NCI-H2227 (cell line): ENCODE results near the gene SYNGR2.
"Not testable (repeated sequence)": the region's sequence is repeated elsewhere in the genome, so short reads cannot be mapped to it uniquely, and the experiment has no call there.

ENCODE experiments used
- DNase-seq: peaks from one replicate; lab custom pipeline; 2025; ENCODE audit not compliant: unreplicated experiment; lab: John Stamatoyannopoulos, UW

The SYNGR2 gene

DNA sequence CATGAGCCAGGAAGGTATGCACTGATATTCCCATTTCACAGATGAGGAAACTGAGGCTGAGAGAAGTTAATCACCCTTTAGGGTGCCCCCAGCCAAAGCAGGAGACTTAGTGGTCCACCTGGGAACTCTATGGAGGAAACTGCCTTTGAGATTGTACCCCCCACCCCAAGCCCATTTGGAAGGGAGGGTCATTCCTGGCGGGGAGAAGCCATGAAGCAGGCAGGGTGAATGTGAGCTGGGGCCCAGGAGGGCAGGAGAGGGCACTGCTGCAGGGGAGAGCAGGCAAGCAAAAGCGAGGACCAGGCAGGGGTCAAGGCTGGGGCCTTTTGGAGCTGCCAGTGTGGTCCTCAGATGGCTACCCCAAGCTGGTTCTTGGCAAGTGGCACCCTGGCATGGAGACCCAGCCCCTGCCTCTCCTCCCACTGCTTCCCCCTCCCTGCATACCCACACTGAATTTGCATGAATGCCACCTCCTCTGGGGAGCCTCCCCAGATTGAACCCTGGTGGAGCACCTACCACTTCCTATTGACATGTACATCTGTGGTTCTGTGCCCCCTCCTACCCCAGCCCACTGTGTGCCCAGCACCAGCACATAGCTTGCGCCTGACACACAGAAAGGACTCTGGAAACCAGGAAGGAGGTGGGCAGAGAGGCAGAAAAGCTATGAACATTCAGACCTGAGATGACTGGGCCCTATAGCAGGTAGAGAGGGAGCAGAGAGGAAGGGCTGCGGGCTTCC is 38.9 kb upstream of the SYNGR2 start:
- no peak for DNase-seq

DNA sequence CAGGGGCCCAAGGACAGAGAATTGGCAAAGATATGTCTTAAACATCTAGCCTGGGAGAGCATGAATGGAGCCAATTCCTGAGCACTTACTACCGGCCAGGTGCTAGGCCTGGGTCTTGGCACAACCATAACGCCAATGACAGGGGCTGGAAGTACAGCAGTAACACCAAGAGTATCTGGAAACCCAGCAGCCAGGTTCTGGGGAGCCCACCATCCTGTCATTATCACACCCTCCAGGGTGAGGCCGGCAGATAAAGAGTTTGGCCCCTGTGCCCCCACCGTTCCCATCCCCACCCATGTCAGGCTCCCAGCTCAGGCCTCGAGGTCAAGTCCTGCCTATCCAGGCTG is 38.3 kb upstream of the SYNGR2 start:
- no peak for DNase-seq

DNA sequence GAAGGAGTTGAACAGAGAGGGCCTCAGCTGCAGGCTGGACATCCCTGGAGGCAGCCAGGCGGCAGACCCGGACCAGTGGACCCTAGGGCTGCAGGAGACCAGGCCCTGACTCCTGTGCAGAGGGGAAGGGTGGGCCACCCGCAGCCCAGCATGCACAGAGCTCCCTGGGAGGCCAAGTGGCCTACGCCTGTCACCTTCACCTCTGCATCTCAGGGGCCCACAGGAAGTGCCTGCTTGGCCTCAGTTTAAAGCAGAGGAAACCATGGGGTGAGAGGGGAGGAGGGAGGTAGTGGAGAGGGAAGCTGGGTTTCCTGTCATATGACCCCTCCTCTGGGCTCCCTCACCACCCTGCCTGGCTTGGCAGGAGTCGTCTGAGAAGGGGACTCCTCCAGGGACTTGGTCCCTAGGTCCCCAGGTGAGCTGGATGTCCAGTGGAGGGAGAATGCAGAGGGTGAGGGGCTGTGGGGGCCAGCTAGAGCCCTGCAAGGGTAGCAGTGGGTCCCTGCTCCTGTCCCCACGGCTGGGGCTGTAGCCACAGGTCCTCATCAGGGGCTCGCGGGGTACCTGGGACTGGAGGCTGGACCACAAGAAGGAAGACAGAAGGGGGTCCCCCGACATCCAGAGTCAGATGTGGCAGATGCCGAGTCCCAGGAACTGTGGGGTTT is 37.8 kb upstream of the SYNGR2 start, which contains the start of gene TMC8:
Gene TMC8 (plus strand): TSS at position 335 of the 665 bp plus-strand sequence. CDS start 818 bp downstream, outside the sequence.
- DNase-seq, result no peak

DNA sequence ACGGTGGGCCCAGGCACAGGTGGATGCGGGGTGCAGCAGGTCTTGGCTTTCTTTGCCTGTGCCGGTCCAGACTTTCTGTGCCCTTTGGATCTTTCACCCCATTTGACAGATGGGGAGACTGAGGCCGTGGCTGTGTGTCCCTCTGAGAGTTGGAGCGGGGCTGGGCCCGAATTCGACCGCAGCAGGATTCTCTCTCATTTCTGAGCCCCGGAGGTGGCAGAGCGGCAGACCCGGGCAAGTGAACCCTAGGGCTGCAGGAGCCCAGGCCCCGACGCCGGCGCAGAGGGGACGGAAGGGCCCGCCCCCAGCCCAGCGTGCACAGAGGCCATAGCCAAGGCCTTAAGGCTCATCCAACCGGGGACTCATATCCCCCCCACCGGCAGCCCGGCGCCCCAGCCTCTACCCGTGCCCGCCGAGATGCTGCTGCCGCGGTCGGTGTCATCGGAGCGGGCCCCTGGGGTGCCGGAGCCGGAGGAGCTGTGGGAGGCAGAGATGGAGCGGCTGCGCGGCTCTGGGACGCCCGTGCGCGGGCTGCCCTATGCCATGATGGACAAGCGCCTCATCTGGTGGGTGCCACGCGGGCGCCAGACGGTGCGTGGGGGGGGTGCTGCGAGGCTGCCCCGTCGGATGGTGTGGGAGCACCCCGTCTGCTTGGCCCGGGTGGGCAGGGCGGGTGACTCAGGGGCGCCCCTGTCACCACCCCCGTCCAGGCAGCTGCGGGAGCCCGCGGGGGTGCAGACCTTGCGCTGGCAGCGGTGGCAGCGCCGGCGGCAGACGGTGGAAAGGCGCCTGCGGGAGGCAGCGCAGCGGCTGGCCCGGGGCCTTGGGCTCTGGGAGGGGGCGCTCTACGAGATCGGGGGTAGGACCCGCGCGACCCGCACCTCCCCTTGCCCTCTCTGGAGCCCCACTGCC is 37.0 kb upstream of the SYNGR2 start:
- no peak for DNase-seq

DNA sequence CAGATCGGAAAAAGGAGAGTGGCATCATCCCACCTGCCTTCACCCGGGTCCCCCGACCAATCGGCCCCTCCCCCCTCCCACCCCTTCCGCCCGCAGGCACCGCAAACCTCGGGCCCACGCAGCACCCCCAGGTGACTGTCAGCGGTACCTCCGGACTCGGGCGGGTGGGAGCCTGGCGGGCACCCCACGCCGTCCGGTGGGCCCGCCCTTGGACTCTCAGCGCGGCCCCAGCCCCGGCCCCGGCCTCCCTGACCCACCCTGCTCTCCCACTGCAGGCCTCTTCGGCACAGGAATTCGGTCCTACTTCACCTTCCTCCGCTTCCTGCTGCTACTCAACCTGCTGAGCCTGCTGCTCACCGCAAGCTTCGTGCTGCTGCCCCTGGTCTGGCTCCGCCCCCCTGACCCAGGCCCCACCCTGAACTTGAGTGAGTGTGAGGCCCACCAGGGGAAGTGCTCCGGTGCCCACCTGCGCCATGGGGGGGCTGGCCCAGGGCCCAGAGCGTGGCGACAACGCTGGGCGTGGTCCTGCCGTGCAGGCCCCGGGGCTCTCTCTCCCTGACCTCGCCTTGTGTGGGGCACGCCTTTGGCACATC is 36.2 kb upstream of the SYNGR2 start:
- no peak for DNase-seq

DNA sequence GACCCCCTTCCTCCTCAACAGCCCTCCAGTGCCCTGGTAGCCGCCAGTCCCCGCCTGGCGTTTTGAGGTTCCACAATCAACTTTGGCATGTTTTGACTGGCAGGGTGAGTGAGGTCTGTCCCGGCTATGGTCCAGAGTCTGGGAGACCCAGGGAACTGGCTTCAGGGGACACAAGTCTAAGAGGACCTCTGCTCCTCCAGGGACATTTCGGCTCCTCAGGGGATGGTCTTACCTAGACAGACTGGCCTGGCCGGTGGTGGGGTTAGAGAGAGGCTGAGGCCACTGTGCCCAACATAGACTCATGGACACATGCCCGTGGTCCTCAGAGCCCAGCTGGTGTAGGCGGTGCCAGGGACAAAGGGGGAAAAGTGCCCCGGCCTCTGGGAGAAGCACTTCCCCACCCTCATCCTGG is 35.6 kb upstream of the SYNGR2 start:
- DNase-seq, result no peak

DNA sequence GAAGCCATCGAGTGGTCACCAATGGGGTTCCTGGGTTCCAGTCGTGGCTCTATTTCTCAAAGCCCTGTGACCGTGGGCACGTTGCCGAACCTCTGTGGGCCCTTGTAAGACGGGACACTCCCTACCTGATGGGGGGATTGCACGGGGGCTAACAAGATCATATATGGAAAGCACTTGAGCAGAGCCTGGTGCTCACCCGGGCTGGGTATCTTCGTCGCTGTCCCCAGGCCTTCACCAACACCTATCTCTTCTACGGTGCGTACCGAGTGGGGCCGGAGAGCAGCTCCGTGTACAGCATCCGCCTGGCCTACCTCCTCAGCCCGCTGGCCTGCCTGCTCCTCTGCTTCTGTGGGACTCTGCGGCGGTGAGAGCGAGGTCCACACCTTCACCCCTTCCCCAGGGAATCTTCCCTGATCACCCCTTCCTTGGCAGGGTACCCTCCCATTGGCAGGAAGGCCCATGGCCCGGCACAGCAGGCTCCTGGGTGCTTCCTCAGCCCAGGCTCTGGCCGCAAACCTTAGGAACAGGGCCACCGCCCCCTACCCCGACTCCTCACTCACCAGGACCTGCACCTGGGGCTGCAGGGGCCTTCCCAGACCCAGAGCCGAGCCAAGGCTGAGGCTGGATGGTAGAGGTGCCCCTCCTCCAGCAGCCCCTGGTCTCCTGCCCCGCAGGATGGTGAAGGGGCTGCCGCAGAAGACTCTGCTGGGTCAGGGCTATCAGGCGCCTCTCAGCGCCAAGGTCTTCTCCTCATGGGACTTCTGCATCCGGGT is 35.0 kb upstream of the SYNGR2 start:
- no peak for DNase-seq

DNA sequence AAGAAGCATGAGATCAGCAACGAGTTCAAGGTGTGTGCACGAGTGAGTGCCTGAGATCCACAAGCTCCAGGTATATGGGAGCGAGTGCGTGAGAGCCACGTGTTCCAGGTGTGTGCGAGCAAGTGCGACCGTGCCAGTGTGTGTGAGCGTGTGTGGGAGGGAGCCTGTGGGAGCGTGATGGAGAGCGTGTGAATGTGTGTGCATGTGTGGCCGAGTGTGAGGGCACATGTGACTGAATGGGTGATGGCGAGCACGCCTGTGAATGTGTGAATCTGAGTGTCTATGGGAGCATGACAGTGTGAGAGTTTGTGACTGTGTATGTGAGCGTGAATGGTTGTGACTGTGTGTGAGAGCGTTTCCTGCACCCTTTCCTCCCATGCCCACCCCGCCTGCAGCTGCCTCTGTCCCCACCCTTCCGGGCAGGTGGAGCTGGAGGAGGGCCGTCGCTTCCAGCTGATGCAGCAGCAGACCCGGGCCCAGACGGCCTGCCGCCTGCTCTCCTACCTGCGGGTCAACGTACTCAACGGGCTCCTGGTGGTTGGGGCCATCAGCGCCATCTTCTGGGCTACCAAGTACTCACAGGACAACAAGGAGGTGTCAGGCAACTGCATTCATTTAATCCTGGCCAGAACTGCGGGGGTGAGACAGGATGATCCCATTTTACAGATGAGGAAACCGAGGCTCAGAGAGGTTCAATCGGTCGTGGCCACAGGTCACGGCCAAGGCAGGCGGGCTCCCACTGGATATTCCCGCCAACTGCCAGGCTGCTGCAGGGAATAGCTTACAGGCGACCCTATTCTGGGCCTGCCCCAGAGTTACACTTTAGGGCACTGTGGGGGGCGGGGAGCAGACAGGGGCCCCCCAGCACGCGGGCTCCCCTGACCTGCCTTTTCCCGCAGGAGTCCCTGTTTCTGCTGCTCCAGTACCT is 34.1 kb upstream of the SYNGR2 start:
- no peak for DNase-seq

DNA sequence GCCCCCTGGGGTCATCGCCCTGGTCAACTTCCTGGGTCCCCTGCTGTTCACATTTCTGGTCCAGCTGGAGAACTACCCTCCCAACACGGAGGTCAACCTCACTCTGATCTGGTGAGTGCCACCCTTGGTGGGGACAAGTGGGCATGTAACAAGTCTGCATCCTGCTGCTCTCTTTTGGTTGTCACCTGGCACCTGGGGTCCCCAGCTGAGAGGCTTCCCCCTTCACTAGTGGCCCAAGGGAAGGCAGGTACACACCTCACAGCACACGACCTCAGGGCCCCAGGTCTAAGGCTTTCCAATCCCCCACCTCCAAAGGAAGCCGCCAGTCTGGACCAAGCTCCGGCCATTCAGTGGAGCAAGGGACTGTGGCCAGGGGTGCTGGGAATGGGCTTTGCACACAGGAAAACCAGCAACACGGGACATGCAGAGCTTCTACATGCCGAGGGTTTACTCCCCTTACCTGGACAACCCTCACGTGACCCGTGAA is 33.4 kb upstream of the SYNGR2 start:
- no peak for DNase-seq

DNA sequence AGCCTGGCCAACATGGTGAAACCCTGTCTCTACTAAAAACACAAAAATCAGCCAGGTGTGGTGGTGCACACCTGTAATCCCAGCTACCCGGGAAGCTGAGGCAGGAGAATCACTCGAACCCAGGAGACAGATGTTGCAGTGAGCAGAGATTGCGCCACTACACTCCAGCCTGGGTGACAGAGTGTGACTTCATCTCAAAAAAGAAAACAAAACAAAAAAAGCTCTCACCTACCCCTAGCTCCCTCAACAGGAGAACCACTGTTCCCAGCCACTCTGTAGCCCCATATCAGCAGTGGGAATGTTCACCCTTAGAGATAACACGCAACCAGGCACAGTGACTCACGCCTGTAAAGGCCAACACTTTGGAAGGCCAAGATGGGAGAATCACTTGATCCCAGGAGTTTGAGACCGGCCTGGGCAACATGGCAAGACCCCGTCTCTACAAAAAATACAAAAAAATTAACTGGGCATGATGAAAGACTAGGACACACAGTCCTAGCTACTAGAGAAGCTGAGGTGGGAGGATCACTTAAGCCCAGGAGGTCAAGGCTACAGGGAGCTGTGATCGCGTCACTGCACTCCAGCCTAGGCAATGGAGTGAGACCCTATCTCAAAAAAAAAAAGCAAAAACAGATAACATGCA is 32.4 kb upstream of the SYNGR2 start:
- no peak for DNase-seq

DNA sequence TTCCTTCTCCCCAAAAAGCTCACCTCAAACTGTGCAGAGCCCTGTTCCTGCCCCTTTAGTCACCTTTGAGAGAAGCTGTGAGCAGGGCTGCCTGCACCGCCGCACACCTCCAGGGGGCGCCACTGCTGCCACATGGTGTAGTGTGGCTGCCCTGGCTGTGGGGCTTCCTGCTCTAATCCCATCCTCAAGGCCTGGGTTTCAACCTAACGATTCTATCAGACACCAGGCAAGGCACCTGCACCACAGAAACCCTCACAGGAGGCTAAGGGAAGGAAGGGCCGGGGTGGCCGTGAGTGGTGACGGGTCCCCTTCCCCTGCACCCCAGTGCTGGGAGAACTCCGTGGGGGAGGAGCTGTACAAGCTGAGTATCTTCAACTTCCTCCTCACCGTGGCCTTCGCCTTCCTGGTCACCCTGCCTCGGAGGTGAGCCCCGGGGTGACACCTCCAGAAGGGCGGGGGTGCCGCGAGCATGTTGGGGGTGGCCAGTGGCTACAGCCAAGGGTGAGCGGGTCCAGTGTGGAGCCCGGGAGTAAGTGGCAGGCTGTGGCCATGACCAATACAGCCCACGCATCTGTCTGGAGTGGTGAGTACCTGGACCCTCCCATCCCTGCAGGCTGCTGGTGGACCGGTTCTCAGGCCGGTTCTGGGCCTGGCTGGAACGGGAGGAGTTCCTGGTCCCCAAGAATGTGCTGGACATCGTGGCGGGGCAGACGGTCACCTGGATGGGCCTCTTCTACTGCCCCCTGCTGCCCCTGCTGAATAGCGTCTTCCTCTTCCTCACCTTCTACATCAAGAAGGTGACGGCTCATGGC is 30.8 kb upstream of the SYNGR2 start:
- no peak for DNase-seq

DNA sequence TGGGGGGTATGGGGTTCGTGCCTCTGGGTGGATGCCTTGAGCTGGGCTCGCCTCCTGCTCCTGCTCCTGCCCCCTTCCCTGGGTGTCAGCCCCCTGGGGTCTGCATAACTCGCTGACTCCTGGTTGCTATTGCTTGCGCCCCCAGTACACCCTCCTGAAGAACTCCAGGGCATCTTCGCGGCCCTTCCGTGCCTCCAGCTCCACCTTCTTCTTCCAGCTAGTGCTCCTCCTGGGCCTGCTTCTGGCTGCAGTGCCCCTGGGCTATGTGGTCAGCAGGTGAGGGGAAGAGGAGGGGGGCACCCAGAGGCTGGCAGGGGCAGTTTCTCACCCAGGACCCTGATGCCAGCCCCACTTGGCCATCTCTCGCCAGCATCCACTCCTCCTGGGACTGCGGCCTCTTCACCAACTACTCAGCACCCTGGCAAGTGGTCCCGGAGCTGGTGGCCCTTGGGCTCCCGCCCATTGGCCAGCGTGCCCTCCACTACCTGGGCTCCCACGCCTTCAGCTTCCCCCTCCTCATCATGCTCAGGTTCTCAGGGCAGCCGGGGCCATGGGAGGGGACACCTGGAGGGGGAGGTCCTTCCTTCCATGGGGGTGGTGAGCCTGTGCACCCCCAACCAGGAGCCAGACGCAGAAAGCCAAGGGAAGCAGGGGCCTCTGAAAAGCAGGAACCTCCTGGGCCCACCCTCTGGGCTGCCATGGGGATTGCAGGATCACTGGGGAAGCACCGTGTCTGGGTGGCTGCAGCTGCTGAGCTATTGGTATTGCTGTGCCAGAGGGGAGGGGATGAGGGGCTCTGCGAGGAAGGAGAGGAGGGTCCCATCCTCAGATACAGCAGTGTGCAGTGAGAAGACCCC is 29.9 kb upstream of the SYNGR2 start:
- DNase-seq, result no peak

DNA sequence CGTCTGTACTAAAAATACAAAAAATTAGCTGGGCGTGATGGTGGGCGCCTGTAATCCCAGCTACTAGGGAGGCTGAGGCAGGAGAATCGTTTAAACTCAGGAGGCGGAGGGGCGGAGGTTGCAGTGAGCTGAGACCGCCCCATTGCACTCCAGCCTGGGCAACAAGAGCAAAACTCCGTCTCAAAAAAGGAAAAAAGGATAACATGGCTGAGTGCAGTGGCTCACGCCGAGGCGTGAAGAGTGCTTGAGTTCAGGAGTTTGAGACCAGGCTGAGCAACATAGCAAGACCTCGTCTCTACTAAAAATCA is 28.6 kb upstream of the SYNGR2 start:
- not testable (repeated sequence) for DNase-seq

DNA sequence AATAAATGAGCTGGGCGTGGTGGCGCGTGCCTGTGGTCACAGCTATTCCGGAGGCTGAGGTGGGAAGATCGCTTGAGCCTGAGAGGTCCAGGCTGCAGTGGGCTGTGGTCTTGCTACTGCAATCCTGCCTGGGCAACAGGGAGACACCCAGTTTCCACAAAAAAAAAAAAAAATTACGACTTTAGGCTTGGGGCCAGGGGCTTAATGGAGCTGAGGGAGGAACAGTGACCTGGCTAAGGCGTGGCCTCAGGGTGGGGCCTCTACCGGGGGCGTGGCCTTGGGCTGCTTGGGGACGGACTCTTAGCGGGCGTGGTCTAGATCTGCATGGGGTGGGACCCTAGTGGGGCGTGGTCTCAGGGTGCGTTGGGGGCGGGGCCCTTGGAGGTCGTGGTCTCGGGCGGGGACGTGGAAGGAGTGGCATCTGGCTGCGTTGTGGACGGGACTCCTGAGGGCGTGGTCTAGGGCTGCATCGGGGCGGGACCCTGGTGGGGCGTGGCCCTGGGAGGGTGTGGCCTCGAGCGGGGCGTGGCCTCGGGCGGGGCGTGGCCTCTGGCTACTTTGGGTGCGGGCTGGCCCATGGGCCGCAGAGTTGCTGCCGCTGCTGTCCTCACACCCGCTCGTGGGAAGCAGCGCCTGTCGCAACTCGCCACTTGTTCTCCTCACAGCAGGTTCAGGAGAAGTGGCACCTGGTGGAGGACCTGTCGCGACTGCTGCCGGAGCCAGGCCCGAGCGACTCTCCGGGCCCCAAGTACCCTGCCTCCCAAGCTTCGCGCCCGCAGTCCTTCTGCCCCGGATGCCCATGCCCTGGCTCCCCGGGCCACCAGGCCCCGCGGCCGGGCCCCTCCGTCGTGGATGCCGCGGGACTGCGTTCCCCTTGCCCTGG is 28.0 kb upstream of the SYNGR2 start:
- DNase-seq, result peak; percentile 53

DNA sequence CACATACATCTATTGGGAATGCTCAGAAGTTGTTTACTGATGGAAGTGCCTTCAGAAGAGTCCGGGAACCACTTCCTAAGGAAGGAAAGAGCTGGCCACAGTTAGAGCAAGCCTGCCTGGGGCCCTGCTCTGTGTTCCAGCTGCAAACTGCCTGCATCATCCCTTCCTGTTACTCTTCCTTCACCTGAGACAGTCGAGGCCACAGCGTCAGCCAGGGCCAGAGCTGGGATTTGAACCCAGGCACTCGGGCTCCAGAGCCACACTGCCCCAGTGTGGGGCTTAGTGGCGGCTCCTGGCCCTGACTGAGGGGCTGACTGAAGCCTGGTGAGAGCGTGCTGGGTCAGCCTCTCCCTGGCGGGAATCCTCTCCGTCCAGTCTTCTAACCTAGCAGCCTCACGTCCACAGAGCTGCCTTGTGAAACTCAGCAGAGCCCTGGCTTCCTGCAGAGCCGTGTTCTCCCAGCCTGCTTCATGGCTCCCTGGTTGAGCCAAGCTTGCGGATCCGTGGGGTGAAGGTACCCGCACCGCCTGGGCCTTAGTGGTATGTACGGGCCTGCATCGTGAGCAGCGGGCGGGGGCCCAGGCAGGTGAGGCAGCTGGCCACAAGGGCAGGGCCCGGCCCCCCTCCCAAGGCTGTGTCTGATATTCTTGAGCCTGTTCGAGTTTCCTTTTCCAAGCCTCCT is 26.8 kb upstream of the SYNGR2 start:
- no peak for DNase-seq
